ENCODE data around the gene MOV10L1.

DNA sequence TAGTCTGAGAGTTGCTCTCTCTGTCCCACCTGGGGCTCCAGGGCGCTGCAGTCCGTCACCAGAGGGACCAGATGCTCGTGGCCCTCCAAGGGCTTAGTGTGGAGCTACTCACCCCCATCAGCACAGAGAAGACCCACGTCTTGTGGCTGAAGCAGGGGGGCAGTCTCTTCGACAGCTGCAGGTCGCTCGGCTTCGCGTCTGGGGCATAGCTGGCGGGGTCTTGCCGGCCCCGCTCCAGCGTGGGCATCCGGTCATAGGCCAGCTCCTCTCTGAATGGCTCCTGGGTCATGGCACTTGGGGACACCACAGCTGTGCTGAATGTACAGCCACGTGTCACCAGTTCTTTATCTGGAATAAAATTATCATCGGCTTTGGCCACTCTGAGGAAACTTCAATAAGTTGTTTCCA lies 5.2 kb upstream of the MOV10L1 start:
- TF ChIP-seq, protein P1, sequence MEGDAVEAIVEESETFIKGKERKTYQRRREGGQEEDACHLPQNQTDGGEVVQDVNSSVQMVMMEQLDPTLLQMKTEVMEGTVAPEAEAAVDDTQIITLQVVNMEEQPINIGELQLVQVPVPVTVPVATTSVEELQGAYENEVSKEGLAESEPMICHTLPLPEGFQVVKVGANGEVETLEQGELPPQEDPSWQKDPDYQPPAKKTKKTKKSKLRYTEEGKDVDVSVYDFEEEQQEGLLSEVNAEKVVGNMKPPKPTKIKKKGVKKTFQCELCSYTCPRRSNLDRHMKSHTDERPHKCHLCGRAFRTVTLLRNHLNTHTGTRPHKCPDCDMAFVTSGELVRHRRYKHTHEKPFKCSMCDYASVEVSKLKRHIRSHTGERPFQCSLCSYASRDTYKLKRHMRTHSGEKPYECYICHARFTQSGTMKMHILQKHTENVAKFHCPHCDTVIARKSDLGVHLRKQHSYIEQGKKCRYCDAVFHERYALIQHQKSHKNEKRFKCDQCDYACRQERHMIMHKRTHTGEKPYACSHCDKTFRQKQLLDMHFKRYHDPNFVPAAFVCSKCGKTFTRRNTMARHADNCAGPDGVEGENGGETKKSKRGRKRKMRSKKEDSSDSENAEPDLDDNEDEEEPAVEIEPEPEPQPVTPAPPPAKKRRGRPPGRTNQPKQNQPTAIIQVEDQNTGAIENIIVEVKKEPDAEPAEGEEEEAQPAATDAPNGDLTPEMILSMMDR (IDR thresholded peaks at IDR 0.05 in 4 of 5, conservative IDR thresholded peaks at IDR 0.05 in 1 of 5): no peak
- no peak for TF ChIP-seq POLR2A (IDR thresholded peaks at IDR 0.05)

Measured in gastrocnemius medialis (tissue), 4 donors.